ENCODE results near the gene ARHGEF10L. TPM values are rescaled to one million over a fixed set of nuclear protein-coding genes. Genes with fewer than 3 reads are reported as not detected.

ARHGEF10L gene
- total RNA-seq, 1 donor from 2014 or later, result 16.7 TPM

- no peak overlapping the region for H3K9ac ChIP-seq (ENCODE audit: low read depth in 1 of 3, low read length in 3 of 3)
- H3K4me3 ChIP-seq (ENCODE audit: low read length in 3 of 3), result no peak overlapping the region
- no peaks in the 10 kb centered on the region for H3K9me3 ChIP-seq (ENCODE audit: control insufficient read depth in 3 of 3, low read length in 3 of 3)
- no peaks in the 10 kb centered on the region for H3K4me1 ChIP-seq (ENCODE audit: control insufficient read depth in 3 of 3, insufficient read depth in 3 of 3, low read length in 3 of 3)
- H3K27me3 ChIP-seq (ENCODE audit: control insufficient read depth in 3 of 3, insufficient read depth in 3 of 3, low read length in 3 of 3), result no peaks in the 10 kb centered on the region
- H3K36me3 ChIP-seq (ENCODE audit: control insufficient read depth in 3 of 3, insufficient read depth in 3 of 3, low read length in 3 of 3), result no peaks in the 10 kb centered on the region
- H3K27ac ChIP-seq (ENCODE audit: low read depth, low read length), result no peak overlapping the region
These were observed 30.1 kb upstream of the ARHGEF10L start for GRCh38 chr1:17509363-17509762.

- Histone ChIP-seq H3K9me3 (ENCODE audit: control insufficient read depth in 3 of 3, low read length in 3 of 3) (no peaks in the 10 kb centered on the region), H3K27me3 (ENCODE audit: control insufficient read depth in 3 of 3, insufficient read depth in 3 of 3, low read length in 3 of 3) (no peaks in the 10 kb centered on the region), H3K36me3 (ENCODE audit: control insufficient read depth in 3 of 3, insufficient read depth in 3 of 3, low read length in 3 of 3) (no peaks in the 10 kb centered on the region), H3K9ac (ENCODE audit: low read depth in 1 of 3, low read length in 3 of 3) (no peak overlapping the region), H3K4me1 (ENCODE audit: control insufficient read depth in 3 of 3, insufficient read depth in 3 of 3, low read length in 3 of 3) (no peaks in the 10 kb centered on the region), H3K4me3 (ENCODE audit: low read length in 3 of 3) (no peak overlapping the region), H3K27ac (ENCODE audit: low read depth, low read length) (no peak overlapping the region)
These were observed 29.4 kb upstream of the ARHGEF10L start for GRCh38 chr1:17510138-17510537.

GRCh38 chr1:17511188-17511587 lies 28.3 kb upstream of the ARHGEF10L start:
- Histone ChIP-seq H3K9me3 (ENCODE audit: control insufficient read depth in 3 of 3, low read length in 3 of 3) (no peaks in the 10 kb centered on the region), H3K27me3 (ENCODE audit: control insufficient read depth in 3 of 3, insufficient read depth in 3 of 3, low read length in 3 of 3) (no peaks in the 10 kb centered on the region), H3K4me1 (ENCODE audit: control insufficient read depth in 3 of 3, insufficient read depth in 3 of 3, low read length in 3 of 3) (peaks cover 0 to 4% (median 0%) of the 10 kb centered on the region in 3 donors), H3K36me3 (ENCODE audit: control insufficient read depth in 3 of 3, insufficient read depth in 3 of 3, low read length in 3 of 3) (no peaks in the 10 kb centered on the region), H3K4me3 (ENCODE audit: low read length in 3 of 3) (no peak overlapping the region), H3K27ac (ENCODE audit: low read depth, low read length) (no peak overlapping the region), H3K9ac (ENCODE audit: low read depth in 1 of 3, low read length in 3 of 3) (no peak overlapping the region)

- no peak overlapping the region for H3K9ac ChIP-seq (ENCODE audit: low read depth in 1 of 3, low read length in 3 of 3)
- H3K9me3 ChIP-seq (ENCODE audit: control insufficient read depth in 3 of 3, low read length in 3 of 3), result no peaks in the 10 kb centered on the region
- no peaks in the 10 kb centered on the region for H3K36me3 ChIP-seq (ENCODE audit: control insufficient read depth in 3 of 3, insufficient read depth in 3 of 3, low read length in 3 of 3)
- no peak overlapping the region for H3K4me3 ChIP-seq (ENCODE audit: low read length in 3 of 3)
- peaks cover 0 to 8% (median 2%) of the 10 kb centered on the region in 3 donors for H3K4me1 ChIP-seq (ENCODE audit: control insufficient read depth in 3 of 3, insufficient read depth in 3 of 3, low read length in 3 of 3)
- no peak overlapping the region for H3K27ac ChIP-seq (ENCODE audit: low read depth, low read length)
- H3K27me3 ChIP-seq (ENCODE audit: control insufficient read depth in 3 of 3, insufficient read depth in 3 of 3, low read length in 3 of 3), result no peaks in the 10 kb centered on the region
These were observed 26.4 kb upstream of the ARHGEF10L start for GRCh38 chr1:17513131-17513530.

- Histone ChIP-seq H3K27me3 (ENCODE audit: control insufficient read depth in 3 of 3, insufficient read depth in 3 of 3, low read length in 3 of 3) (no peaks in the 10 kb centered on the region), H3K9me3 (ENCODE audit: control insufficient read depth in 3 of 3, low read length in 3 of 3) (no peaks in the 10 kb centered on the region), H3K27ac (ENCODE audit: low read depth, low read length) (no peak overlapping the region), H3K4me3 (ENCODE audit: low read length in 3 of 3) (no peak overlapping the region), H3K9ac (ENCODE audit: low read depth in 1 of 3, low read length in 3 of 3) (no peak overlapping the region), H3K36me3 (ENCODE audit: control insufficient read depth in 3 of 3, insufficient read depth in 3 of 3, low read length in 3 of 3) (no peaks in the 10 kb centered on the region), H3K4me1 (ENCODE audit: control insufficient read depth in 3 of 3, insufficient read depth in 3 of 3, low read length in 3 of 3) (peaks cover 0 to 8% (median 2%) of the 10 kb centered on the region in 3 donors)
These were observed 24.7 kb upstream of the ARHGEF10L start for GRCh38 chr1:17514776-17515175.

- Histone ChIP-seq H3K36me3 (ENCODE audit: control insufficient read depth in 3 of 3, insufficient read depth in 3 of 3, low read length in 3 of 3) (no peaks in the 10 kb centered on the region), H3K27me3 (ENCODE audit: control insufficient read depth in 3 of 3, insufficient read depth in 3 of 3, low read length in 3 of 3) (peaks cover 0 to 2% (median 0%) of the 10 kb centered on the region in 3 donors), H3K4me1 (ENCODE audit: control insufficient read depth in 3 of 3, insufficient read depth in 3 of 3, low read length in 3 of 3) (peaks cover 0 to 8% (median 2%) of the 10 kb centered on the region in 3 donors), H3K9me3 (ENCODE audit: control insufficient read depth in 3 of 3, low read length in 3 of 3) (no peaks in the 10 kb centered on the region), H3K27ac (ENCODE audit: low read depth, low read length) (no peak overlapping the region), H3K4me3 (ENCODE audit: low read length in 3 of 3) (no peak overlapping the region), H3K9ac (ENCODE audit: low read depth in 1 of 3, low read length in 3 of 3) (no peak overlapping the region)
These were observed 23.6 kb upstream of the ARHGEF10L start for GRCh38 chr1:17515902-17516301.

GRCh38 chr1:17516303-17517214 lies 22.9 kb upstream of the ARHGEF10L start:
- Histone ChIP-seq H3K4me3 (ENCODE audit: low read length in 3 of 3) (no peak overlapping the region), H3K9ac (ENCODE audit: low read depth in 1 of 3, low read length in 3 of 3) (no peak overlapping the region), H3K4me1 (ENCODE audit: control insufficient read depth in 3 of 3, insufficient read depth in 3 of 3, low read length in 3 of 3) (peaks cover 0 to 8% (median 2%) of the 10 kb centered on the region in 3 donors), H3K36me3 (ENCODE audit: control insufficient read depth in 3 of 3, insufficient read depth in 3 of 3, low read length in 3 of 3) (no peaks in the 10 kb centered on the region), H3K27me3 (ENCODE audit: control insufficient read depth in 3 of 3, insufficient read depth in 3 of 3, low read length in 3 of 3) (peaks cover 0 to 2% (median 1%) of the 10 kb centered on the region in 3 donors), H3K27ac (ENCODE audit: low read depth, low read length) (no peak overlapping the region), H3K9me3 (ENCODE audit: control insufficient read depth in 3 of 3, low read length in 3 of 3) (no peaks in the 10 kb centered on the region)

- H3K27me3 ChIP-seq (ENCODE audit: control insufficient read depth in 3 of 3, insufficient read depth in 3 of 3, low read length in 3 of 3), result peaks cover 0 to 2% (median 2%) of the 10 kb centered on the region in 3 donors
- no peak overlapping the region for H3K4me3 ChIP-seq (ENCODE audit: low read length in 3 of 3)
- no peaks in the 10 kb centered on the region for H3K9me3 ChIP-seq (ENCODE audit: control insufficient read depth in 3 of 3, low read length in 3 of 3)
- H3K36me3 ChIP-seq (ENCODE audit: control insufficient read depth in 3 of 3, insufficient read depth in 3 of 3, low read length in 3 of 3), result no peaks in the 10 kb centered on the region
- peaks cover 0 to 8% (median 2%) of the 10 kb centered on the region in 3 donors for H3K4me1 ChIP-seq (ENCODE audit: control insufficient read depth in 3 of 3, insufficient read depth in 3 of 3, low read length in 3 of 3)
- H3K9ac ChIP-seq (ENCODE audit: low read depth in 1 of 3, low read length in 3 of 3), result no peak overlapping the region
- H3K27ac ChIP-seq (ENCODE audit: low read depth, low read length), result no peak overlapping the region
These were observed 19.5 kb upstream of the ARHGEF10L start for GRCh38 chr1:17520041-17520440.

- Histone ChIP-seq H3K27ac (ENCODE audit: low read depth, low read length) (no peak overlapping the region), H3K4me1 (ENCODE audit: control insufficient read depth in 3 of 3, insufficient read depth in 3 of 3, low read length in 3 of 3) (peaks cover 0 to 8% (median 2%) of the 10 kb centered on the region in 3 donors), H3K4me3 (ENCODE audit: low read length in 3 of 3) (no peak overlapping the region), H3K9me3 (ENCODE audit: control insufficient read depth in 3 of 3, low read length in 3 of 3) (no peaks in the 10 kb centered on the region), H3K36me3 (ENCODE audit: control insufficient read depth in 3 of 3, insufficient read depth in 3 of 3, low read length in 3 of 3) (no peaks in the 10 kb centered on the region), H3K27me3 (ENCODE audit: control insufficient read depth in 3 of 3, insufficient read depth in 3 of 3, low read length in 3 of 3) (peaks cover 0 to 2% (median 2%) of the 10 kb centered on the region in 3 donors), H3K9ac (ENCODE audit: low read depth in 1 of 3, low read length in 3 of 3) (no peak overlapping the region)
These were observed 18.8 kb upstream of the ARHGEF10L start for GRCh38 chr1:17520473-17521319.
